ENCODE data around the gene APCDD1.
"Not testable (repeated sequence)": the region's sequence is repeated elsewhere in the genome, so short reads cannot be mapped to it uniquely, and the experiment has no call there.

APCDD1 gene

DNA sequence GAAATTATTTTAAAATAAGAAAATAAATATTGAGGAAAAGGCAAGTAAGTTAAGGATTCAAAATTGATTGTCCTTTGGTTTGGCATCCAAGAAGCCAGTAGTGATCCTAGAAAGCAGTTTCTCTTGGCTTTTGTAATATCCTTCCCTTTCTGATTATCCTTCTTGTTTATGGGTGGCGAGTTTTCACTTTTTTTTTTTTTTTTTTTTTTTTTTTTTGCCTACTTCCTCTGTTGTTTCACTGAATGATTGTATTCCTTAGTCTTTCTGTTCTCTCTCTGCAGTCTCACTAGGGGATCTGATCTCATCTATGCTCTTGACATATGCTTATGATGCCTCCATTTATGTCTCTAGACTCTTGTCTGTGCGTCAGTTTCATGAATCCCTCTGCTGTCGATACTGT, 75.6 kb downstream of the APCDD1 start:
- DNase-seq: no peak

DNA sequence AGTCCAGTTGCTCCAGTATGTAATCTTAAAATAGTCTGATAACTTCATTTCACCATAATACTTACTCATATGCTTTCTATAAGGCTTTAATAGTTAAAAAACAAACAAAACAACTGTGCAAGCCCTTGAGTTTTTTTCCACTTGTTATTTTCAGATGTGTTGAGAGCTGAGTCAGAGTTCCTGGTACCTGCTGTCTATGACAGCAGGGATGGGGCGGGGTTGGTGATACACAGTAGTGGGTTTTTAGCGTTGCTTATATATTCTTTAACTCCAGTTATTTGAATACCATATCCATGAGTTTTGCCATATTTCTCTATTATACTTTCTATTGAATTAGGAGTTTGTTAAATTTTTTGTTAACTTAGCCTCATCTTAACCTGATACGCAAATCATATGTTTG, 76.4 kb downstream of the APCDD1 start:
- no peak for DNase-seq

DNA sequence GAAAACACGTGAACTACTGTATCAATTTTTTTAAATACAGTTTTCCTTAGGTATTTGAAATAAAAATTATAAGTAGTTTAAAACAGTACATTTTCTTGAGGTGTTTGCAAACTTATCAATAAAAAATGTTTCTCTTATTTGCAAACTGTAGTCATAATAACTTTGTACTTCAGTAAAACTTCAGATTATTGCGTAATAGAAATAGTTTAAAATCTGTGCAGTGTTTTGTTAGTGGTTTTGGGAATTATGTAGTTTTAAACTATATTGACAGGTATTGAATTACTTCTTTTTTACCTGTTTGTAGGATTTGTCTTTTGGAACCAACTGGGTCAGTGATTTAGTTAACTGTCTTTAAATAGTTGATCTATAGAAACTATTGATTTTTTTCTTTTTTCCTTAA, 78.7 kb downstream of the APCDD1 start:
- DNase-seq: no peak

DNA sequence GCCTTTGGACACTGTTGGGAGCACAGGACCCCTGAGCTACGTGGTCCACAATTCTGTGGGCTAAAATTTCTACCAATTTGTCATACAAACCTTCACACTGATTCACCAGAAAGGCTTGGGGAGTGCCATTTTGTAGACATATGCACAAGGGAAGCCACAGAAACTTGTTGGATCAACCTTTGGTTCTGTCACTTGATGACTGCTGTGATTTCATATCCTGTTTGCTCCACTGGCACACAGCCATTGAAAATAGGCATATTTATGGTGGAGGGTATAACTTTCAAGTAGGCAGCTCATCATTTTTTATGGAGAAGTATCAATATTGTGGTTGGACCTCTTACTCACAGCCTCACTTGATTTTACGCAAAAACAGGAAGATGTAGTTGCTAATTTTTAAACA, 81.8 kb downstream of the APCDD1 start:
- no peak for DNase-seq

DNA sequence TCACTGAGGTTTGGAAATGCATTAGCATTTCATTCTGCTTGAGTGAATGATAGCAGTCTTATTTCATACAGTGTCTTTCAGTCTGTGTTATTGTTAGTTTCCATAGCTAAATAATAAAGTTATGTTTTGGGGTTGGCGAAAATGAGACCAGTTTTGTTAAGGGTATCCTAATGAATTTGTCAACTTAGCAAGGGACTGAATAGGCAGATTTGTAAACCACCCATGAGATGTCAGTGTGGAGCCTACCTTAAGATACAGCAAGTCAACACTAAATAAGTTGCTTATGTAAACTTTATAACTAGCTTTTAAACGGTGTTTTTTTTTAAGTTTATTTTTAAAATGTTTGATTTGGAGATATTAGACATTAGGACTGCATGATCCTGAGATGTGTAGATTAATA, 83.3 kb downstream of the APCDD1 start:
- DNase-seq: no peak

DNA sequence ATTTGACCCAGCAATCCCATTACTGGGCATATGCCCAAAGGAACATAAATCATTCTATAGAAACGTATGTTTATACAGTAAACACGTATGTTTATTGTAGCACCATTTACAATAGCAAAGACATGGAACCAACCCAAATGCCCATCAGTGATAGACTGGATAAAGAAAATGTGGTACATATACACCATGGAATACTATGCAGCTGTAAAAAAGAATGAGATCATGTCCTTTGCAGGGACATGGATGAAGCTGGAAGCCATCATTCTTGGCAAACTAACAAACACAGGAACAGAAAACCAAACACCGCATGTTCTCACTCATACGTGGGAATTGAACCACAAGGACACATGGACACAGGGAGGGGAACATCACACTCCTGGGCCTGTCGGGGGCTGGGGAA, 84.7 kb downstream of the APCDD1 start:
- DNase-seq: not testable (repeated sequence)
